Colonic mucosa (tissue), 4 donors: ENCODE results near the gene TSR2. TPM values are rescaled to one million over a fixed set of nuclear protein-coding genes. Genes with fewer than 3 reads are reported as not detected.

Experiments used
- DNase-seq: peaks from one replicate; pipeline ENCODE4 v3.0.0-alpha.2; 2020
- H3K27ac ChIP-seq: fragments of 200-600 bp; one replicate; pipeline ENCODE4 v1.8.0; 2021
- H3K27me3 ChIP-seq: fragments of 200-600 bp; one replicate; pipeline ENCODE4 v1.8.0; 2021
- H3K36me3 ChIP-seq: fragments of 200-600 bp; one replicate; pipeline ENCODE4 v1.8.0; 2021
- H3K4me1 ChIP-seq: fragments of 200-600 bp; one replicate; pipeline ENCODE4 v1.8.0; 2021; ENCODE audit warnings: mild to moderate bottlenecking
- H3K4me3 ChIP-seq: fragments of 200-600 bp; one replicate; pipeline ENCODE4 v1.8.0; 2021
- H3K9ac ChIP-seq, 2 donors: one replicate each; pipeline ENCODE4 v1.7.0; 2013; ENCODE audit warnings: control low read depth in 2 of 2, low read depth in 2 of 2, low read length in 2 of 2
- H3K9me3 ChIP-seq: fragments of 200-600 bp; one replicate; pipeline ENCODE4 v1.8.0; 2021
- intact Hi-C: fragments of 100-400 bp; cut with DNase I; formaldehyde crosslinking; loops from one replicate; pipeline ENCODE4 v1.14.1; 2022
- total RNA-seq, 2 donors: library from RNA; stranded (reverse); fragmentation: NEBNext Ultra II Directional in 1 of 2; extraction: Animal tissue kit (Norgen Biotek cat#: 25700) in 1 of 2; gene quantifications; one replicate each; pipeline ENCODE4 v1.2.1, GENCODE V29; 2021
- TF ChIP-seq, protein P1 (sequence below): fragments of 200-600 bp; IDR thresholded peaks from one replicate; pipeline ENCODE4 v1.8.0; 2022; ENCODE audit warnings: antibody characterized with exemption, mild to moderate bottlenecking
- donor health status: healthy.
- donor health status: DM: no; HTN: no; CAD: no.
- donor health status: DM: no; HTN: no; CAD: no.

The TSR2 gene
- total RNA-seq, 2 donors from 2014 or later, result 32.9 to 44.5 TPM

GRCh38 chrX:54446084-54446483 lies 5.9 kb downstream of the TSR2 start:
- no peak for DNase-seq
- intact Hi-C loops, result no loop called here
- TF ChIP-seq, protein P1, sequence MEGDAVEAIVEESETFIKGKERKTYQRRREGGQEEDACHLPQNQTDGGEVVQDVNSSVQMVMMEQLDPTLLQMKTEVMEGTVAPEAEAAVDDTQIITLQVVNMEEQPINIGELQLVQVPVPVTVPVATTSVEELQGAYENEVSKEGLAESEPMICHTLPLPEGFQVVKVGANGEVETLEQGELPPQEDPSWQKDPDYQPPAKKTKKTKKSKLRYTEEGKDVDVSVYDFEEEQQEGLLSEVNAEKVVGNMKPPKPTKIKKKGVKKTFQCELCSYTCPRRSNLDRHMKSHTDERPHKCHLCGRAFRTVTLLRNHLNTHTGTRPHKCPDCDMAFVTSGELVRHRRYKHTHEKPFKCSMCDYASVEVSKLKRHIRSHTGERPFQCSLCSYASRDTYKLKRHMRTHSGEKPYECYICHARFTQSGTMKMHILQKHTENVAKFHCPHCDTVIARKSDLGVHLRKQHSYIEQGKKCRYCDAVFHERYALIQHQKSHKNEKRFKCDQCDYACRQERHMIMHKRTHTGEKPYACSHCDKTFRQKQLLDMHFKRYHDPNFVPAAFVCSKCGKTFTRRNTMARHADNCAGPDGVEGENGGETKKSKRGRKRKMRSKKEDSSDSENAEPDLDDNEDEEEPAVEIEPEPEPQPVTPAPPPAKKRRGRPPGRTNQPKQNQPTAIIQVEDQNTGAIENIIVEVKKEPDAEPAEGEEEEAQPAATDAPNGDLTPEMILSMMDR, result no peak
- H3K27me3 ChIP-seq, result no peaks in the 10 kb centered on the region
- H3K9me3 ChIP-seq, result no peaks in the 10 kb centered on the region
- no peak overlapping the region for H3K4me3 ChIP-seq
- H3K4me1 ChIP-seq, result no peaks in the 10 kb centered on the region
- H3K9ac ChIP-seq, result no peak overlapping the region
- H3K36me3 ChIP-seq, result no peaks in the 10 kb centered on the region
- no peak overlapping the region for H3K27ac ChIP-seq

GRCh38 chrX:54447461-54447860 lies 7.3 kb downstream of the TSR2 start:
- no peaks in the 10 kb centered on the region for H3K4me1 ChIP-seq
- TF ChIP-seq, protein P1, result no peak
- H3K27me3 ChIP-seq, result no peaks in the 10 kb centered on the region
- no peak for DNase-seq
- H3K27ac ChIP-seq, result no peak overlapping the region
- intact Hi-C loops, result no loop called here
- H3K36me3 ChIP-seq, result no peaks in the 10 kb centered on the region
- H3K4me3 ChIP-seq, result no peak overlapping the region
- H3K9ac ChIP-seq, result no peak overlapping the region
- H3K9me3 ChIP-seq, result no peaks in the 10 kb centered on the region

GRCh38 chrX:54449929-54450328 lies 9.7 kb downstream of the TSR2 start:
- Histone ChIP-seq H3K9ac (no peak overlapping the region), H3K4me3 (no peak overlapping the region), H3K4me1 (no peaks in the 10 kb centered on the region), H3K27ac (no peak overlapping the region), H3K36me3 (no peaks in the 10 kb centered on the region), H3K27me3 (no peaks in the 10 kb centered on the region), H3K9me3 (no peaks in the 10 kb centered on the region)
- intact Hi-C loops, result no loop called here
- TF ChIP-seq, protein P1, result no peak
- no peak for DNase-seq

DNA sequence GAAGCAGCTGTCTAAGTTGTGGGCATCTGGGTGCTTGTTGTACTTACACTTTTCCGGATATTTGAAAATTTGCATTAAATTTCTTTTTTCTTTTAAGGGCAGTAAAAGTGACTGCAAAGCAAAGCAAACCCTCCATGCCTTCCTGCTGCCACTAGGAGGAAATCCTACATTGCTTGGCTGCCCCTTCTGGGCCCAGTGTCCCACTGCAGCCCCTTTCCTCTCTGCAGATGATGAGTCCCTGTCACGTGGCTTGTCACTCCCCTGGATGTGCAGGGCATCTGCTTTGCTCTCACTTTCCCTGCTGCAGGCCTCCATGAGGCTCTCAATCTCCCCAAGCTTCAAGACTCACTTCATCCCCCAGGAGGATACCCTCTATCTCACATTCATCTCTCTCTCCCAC lies 12.7 kb downstream of the TSR2 start:
- no peaks in the 10 kb centered on the region for H3K36me3 ChIP-seq
- H3K4me3 ChIP-seq, result no peak overlapping the region
- intact Hi-C loops, result no loop called here

GRCh38 chrX:54470054-54470760 lies 30.0 kb downstream of the TSR2 start:
- intact Hi-C loops, result no loop called here
- no peak for DNase-seq
- H3K27ac ChIP-seq, result no peak overlapping the region
- H3K36me3 ChIP-seq, result no peaks in the 10 kb centered on the region
- no peaks in the 10 kb centered on the region for H3K4me1 ChIP-seq
- no peak overlapping the region for H3K9ac ChIP-seq
- TF ChIP-seq, protein P1, result no peak
- no peaks in the 10 kb centered on the region for H3K9me3 ChIP-seq
- H3K4me3 ChIP-seq, result no peak overlapping the region
- H3K27me3 ChIP-seq, result no peaks in the 10 kb centered on the region

More for the DNA sequence above, 12.7 kb downstream of the TSR2 start:
- TF ChIP-seq, protein P1, result no peak
- H3K9me3 ChIP-seq, result no peaks in the 10 kb centered on the region
- H3K27me3 ChIP-seq, result no peaks in the 10 kb centered on the region
- no peak for DNase-seq
- no peak overlapping the region for H3K9ac ChIP-seq
- H3K4me1 ChIP-seq, result no peaks in the 10 kb centered on the region
- H3K27ac ChIP-seq, result no peak overlapping the region
